GM12873 (cell line): ENCODE measurements around the gene SECISBP2L.

Source experiments
- CTCF ChIP-seq: IDR thresholded peaks from 2 replicates; pipeline ENCODE4 v1.5.1; 2012; ENCODE audit warnings: low read depth, mild to moderate bottlenecking, moderate library complexity, low read length, control low read depth; ENCODE audit not compliant: insufficient read depth; ENCODE audit errors: missing control alignments

The SECISBP2L gene

DNA sequence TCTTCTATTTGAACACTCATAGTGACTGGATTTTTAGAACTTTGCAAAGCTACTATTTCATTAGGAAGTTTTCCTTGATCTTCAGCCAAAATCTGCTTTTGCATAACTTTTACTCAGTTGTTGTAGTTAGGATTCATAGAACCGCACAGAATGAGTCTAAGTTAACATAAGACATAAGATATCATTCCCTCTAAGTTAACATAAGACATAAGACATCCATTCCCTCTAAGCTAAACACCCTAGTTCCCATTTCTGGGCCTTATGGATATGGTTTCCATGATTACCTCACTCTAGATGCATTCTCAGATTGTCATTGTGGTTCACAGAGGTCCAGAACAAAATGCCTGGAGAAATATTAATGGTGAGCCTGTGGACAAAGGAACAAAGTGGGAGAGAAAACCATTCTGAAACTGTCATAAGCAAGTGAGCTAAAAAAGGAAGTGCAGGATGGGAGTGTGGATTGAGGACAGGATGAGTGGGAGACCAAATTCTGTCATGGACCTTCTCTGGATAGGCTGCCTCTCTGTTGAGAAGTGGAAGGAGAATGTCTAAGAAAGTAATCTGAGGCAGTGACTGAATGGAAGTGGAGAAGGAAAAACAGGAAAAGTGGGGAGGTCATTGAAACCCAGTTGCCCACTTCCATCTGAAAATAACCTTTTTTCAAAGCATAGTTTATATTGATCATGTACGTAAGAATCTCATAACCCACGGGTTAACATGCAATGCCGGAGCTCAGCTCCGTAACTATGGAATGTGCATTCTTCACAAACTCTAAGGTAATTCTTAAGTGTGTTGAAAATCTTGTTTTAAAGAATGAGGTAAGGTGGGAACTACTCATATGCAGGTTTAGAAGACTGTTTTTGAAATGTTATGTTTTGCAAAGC, 37.4 kb upstream of the SECISBP2L start:
- no peak for TF ChIP-seq CTCF

GRCh38 chr15:49082960-49083359, 36.7 kb upstream of the SECISBP2L start:
- no peak for TF ChIP-seq CTCF

DNA sequence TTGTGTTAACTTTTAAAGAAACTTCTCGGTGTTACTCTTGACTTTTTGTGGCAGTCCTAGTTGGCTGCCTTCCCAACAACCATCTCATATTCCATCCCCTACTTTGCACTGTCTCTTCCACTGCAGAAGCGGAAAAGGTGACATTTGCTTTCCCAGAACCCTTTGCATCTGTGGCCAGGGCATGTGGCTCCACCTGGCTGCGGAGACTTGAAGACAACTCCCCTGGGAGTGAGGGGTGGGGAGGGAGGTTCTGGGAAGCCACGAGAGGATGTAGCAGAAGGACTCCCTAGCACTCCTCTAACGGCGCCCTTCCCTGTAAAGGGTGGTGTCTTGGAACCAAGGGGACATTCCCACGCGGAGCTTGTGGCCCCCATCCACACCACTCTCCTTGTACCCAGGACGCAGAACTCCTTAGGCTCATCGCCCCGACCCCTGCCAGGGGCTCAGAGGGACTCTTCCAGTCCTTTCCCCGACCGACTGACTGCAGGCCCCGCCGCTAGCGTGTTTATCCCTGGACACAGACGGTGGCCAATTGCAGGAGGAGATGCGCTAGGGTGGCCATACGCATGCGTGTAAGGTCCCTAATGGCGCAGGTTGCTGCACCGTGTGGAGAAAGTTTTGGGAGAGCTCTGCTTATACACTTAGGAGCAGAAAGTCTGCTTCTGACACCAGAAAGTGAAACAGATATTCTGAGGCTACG, 33.2 kb upstream of the SECISBP2L start:
- no peak for TF ChIP-seq CTCF

DNA sequence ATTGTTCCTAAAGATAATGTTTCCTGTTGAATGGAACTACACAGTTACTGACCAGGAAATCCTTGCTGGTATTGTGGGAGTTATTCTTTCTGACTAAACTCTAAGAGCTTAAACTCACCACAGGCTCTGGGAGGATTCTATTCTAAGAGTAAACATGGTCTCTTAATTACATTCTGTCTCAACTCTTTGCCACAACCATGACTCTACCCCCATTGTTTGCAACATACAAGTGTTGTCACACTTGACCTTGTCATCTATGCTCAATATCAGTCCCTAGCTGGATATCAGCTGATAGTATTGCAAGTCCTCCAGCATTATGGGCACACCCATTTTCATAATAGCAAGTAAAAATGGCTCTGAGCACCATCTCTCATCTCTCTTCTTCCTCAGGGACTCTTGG, 29.6 kb upstream of the SECISBP2L start:
- TF ChIP-seq CTCF, result no peak

GRCh38 chr15:49066372-49066771, 20.1 kb upstream of the SECISBP2L start:
- no peak for TF ChIP-seq CTCF

DNA sequence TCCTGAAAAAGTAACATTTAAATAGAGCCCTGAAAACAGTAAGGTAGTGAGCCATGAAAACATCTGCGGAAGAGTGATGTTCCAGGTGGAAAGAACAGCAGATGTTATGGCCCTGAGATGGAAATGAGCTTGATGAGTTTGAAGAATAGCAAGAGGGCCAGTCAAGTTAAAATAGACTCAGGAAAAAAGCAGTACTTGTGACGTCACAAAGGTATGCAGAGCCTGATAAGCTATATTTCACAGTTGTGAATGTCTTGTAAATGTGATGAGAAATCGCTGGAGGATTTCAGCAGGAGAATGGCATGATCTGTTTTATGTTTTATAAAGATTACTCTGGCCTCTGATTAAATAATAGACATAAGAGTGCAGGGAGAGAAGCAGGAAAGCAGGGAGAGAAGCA, 18.6 kb upstream of the SECISBP2L start:
- no peak for TF ChIP-seq CTCF

DNA sequence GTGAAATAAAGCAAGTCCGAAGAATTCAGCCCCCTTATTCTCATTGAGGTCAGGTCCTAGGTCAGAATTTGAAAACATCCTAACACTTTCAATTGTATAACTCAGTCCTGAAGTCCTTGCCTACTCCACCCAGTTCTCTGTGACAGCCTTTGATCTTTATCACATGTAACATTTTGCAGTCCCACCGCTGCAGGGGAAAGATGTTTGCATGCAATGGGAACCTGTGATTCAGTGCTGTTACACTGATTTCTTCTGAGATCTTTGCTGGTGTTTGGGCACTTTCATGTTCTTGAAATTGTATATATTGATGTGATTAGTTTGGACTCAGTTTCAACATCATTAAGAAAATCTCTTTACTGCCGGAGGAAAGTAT, 18.0 kb upstream of the SECISBP2L start:
- TF ChIP-seq CTCF, result no peak
